HG02678 (cell line): ENCODE results near the gene PDSS2.
"Not testable (repeated sequence)": the region's sequence is repeated elsewhere in the genome, so short reads cannot be mapped to it uniquely, and the experiment has no call there.

ENCODE experiments used
- ATAC-seq: cut with Tn5 transposase; IDR thresholded peaks from one replicate; pipeline ENCODE4 v1.9.1; 2021; ENCODE audit warnings: mild to moderate bottlenecking, moderate library complexity; ENCODE audit not compliant: unreplicated experiment

PDSS2 gene

DNA sequence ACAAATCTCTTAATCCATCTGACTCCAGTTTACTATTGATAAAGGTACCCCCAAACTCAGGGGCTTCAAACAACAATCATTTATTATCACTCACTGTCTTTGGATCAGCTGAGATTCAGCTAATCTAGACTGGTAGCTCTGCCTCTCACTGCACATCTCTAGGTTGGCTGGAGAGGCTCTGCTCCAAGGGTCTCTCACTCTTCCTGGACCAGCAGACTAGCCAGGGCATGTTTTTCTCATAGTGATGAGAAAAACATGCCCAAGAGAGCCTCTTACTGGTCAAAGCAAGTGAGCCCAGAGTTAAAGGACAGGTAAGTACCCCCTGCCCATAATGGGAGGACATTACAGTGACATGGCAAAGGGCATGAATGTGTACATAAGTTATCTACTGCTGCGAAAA lies 228.9 kb downstream of the PDSS2 start:
- ATAC-seq = no peak

GRCh38 chr6:107230024-107230423 lies 229.3 kb downstream of the PDSS2 start:
- no peak for ATAC-seq

- no peak for ATAC-seq
These were observed 230.6 kb downstream of the PDSS2 start for GRCh38 chr6:107228754-107229153.

DNA sequence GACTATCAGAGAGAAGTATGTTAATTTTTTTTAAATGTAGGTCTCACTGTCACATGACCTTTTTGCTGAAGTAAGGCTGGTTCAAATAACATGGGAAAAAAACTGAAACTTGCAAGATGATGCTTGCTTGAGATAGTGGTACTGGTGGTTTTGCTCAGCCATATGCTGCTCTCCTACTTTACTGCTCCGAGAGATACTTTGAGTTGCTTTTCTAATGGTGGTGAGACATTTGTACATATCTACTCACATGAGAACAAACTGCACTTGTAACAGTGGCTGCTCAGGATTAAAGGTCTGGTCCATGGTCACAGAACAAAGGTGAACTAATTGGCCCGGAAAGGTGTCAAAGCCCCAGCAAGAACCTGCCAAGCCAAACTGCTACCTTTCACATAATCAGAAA lies 237.8 kb downstream of the PDSS2 start:
- no peak for ATAC-seq

DNA sequence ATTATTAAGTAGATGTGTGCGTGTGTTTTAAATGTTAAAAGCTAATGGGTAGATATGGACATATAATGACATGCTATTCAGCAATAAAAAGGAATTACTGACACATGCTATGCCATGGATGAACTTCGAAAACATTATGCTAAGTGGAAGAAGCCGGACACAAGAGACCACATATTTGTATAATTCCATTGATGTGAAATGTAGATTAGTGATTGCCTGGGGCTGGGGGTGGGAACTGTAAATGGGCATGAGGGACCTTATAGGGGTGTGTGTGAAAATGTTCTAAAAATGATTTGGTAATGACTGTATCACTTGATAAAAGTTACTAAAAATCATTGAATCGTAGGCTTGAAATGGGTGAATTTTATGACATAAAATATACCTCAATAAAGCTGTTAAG lies 239.5 kb downstream of the PDSS2 start:
- ATAC-seq = no peak

- ATAC-seq = no peak
These were observed 241.2 kb downstream of the PDSS2 start for GRCh38 chr6:107218142-107218541.

GRCh38 chr6:107217248-107217647 lies 242.1 kb downstream of the PDSS2 start:
- no peak for ATAC-seq

GRCh38 chr6:107216197-107216933 lies 243.0 kb downstream of the PDSS2 start:
- ATAC-seq = no peak

- no peak for ATAC-seq
These were observed 244.0 kb downstream of the PDSS2 start for GRCh38 chr6:107215334-107215733.

DNA sequence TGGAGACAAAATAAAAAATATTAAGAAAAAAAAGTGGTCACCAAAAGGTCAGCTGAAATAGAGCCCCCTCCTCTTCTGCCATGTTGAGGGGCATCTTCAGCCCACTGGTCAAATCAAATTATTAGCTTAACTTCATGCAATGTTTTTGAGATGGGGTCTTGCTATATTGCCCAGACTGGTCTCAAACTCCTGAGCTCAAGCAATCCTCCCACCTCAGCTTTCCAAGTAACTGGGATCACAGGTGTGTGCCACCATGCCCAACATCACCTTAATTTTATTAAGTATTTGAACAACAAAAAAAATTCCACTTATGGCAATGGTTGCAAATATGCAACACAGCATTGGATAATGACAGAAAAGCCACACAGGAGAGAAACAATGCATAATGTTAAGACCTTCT lies 244.7 kb downstream of the PDSS2 start:
- ATAC-seq = no peak

- no peak for ATAC-seq
These were observed 249.7 kb downstream of the PDSS2 start for GRCh38 chr6:107209406-107210305.

DNA sequence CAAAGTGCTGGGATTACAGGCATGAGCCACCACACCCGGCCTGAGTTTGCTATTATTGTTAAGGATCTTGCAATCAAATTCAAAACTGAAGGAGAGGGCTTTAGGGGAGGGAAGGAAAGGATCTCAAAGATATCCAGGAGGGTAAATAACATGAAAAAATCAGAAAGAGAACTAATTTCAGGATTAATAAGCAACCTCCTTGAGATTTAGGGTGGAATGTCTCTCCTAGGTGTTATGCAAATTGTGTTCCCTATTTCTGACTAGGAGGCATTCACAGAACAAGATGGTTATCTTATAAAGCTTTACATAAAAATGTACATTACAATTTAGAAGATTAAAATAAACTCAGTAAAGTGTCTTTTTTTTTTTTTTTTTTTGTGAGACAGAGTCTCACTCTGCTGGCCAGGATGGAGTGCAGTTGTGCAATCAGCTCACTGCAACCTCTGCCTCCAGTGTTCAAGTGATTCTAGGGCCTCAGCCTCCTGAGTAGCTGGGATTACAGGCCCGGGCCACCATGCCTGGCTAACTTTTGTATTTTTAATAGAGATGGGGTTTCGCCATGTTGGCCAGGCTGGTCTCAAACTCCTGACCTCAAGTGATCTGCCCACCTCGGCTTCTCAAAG lies 252.0 kb downstream of the PDSS2 start:
- no peak for ATAC-seq

DNA sequence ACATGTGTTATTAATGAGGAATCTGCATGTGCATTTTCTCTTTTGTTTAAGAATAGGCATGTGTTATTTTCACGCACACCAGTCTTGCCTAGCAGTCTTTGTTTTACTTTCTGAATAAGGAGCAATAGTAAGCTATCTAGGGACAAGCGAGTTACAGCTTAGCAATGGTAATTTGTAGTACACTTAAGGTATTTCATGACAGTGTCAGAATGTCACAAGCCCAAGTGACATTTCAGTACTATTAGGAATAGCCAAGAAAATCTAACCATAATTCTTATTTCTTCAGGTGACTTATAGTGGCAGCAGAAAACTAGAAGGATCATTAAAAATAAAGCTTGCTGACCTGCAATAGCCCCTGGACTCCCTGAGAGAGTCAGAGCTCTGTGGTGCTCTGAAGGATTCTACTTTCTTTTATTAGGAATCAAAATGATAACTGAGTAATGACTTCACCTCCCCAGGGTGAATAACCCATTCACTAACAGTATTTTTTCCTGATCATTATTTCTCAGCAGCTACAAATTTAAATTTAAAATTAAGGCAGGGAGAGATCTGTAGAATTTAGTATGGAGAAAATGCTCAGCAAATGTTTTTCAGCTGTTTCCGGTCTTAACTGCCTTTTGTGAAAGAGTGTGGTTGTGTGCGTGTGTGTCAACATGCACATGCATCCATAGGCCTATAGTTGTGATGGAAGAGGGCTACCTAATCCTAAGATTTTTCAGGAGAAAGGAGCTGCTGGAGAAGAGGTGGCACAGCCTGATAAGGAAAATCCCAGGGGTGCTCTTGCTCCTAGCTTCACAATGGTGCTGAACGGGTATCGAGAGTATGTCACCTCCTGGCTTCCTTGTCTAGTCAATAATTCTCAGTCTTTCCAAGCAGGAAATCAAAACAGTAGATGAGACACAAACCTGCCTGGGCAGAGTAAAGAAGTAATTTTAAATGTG lies 254.0 kb downstream of the PDSS2 start:
- ATAC-seq = no peak

GRCh38 chr6:107202876-107203468 lies 256.4 kb downstream of the PDSS2 start:
- no peak for ATAC-seq

DNA sequence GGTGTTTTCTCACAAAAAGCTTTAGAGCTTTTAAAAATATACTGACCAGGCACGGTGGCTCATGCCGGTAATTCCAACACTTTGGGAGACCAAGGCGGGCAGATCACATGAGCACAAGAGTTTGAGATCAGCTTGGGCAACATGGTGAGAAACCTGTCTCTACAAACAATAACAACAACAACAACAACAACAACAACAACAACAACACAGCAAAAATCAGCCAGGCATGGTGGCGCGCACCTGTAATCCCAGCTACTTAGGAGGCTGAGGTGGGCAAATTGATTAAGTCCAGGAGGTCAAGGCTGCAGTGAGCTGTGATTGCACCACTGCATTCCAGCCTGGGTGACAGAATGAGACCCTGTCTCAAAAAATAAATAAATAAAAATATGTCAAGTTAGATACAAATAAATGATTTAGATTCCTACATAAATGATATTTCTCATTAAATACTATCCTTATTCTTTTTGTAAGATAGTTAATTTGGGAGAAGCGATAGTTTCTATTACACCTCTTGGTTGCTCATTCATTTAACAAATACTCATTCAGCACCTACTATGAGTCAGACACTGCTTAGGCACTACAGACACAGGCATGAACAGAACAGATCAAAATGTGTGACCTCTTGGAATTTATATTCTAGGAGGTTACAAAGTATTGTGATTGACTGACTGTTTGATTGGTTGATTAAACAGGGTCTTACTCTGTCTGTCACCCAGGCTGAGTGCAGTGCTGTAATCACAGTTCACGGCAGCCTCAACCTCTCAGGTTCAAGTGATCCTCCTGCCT lies 260.5 kb downstream of the PDSS2 start:
- ATAC-seq = no peak

DNA sequence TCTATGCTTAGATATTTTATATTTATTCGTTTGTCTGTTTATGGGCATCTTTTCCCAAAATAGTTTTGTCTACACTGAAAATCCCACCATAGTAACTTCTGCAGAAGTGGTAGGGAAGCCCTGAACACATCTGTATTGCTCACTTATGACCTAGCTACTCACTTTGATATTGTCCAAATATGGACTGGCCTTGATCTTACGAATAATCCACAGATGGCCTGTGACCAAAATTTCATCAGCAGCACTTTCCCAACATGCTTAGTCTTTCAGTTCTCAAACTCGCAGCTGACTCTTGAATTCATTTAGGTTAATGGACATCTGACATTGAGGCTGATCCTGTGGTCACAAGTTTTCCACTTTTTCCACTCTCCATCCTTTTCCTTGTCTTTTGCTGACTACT lies 263.2 kb downstream of the PDSS2 start:
- ATAC-seq = no peak

GRCh38 chr6:107194723-107195122 lies 264.6 kb downstream of the PDSS2 start:
- not testable (repeated sequence) for ATAC-seq

DNA sequence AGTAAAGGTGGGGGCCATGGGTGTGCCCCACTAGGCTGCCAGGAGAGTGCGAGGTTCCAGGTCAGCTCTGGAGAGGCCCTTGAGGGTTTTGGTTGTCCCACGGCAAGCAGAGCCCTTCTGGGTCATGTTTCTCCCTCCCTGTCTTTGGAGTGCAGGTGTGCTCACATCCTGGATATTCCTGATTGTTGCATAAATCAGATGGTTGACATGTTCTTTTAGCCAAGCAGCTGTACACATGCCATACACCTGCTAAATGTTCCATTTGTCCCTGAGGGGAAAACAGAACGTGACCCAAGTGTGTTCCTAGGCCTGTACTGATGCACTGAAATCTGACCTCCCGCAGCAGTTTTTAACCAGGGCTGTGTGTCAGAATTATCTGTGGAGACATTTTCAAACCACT lies 266.5 kb downstream of the PDSS2 start:
- ATAC-seq = no peak

- ATAC-seq = no peak
These were observed 271.7 kb downstream of the PDSS2 start for GRCh38 chr6:107187630-107188029.
